MM.1S (cell line): ENCODE results near the gene ERCC6.

Source experiments
- DNase-seq: peaks from one replicate; pipeline ENCODE4 v3.0.0-alpha.2; 2015
- H2AFZ ChIP-seq: fragments of 300-600 bp; sonication (generic); 2 replicates; pipeline ENCODE4 v1.6.0; 2016; ENCODE audit warnings: antibody characterized with exemption, low read length
- H3F3A ChIP-seq: fragments of 300-600 bp; sonication (generic); 2 replicates; pipeline ENCODE4 v1.6.1; 2016; ENCODE audit warnings: mild to moderate bottlenecking, antibody characterized with exemption, low read length, moderate library complexity, mixed read lengths; ENCODE audit not compliant: insufficient read depth
- H3K27ac ChIP-seq: fragments of 300-600 bp; sonication (generic); 2 replicates; pipeline ENCODE4 v1.5.1; 2016; ENCODE audit warnings: mild to moderate bottlenecking, low read length
- H3K27me3 ChIP-seq: fragments of 300-600 bp; sonication (generic); replicated peaks from 2 replicates; pipeline ENCODE4 v1.6.0; 2016; ENCODE audit warnings: low read length; ENCODE audit not compliant: insufficient read depth
- H3K36me3 ChIP-seq: fragments of 300-600 bp; sonication (generic); replicated peaks from 2 replicates; pipeline ENCODE4 v1.6.1; 2016; ENCODE audit warnings: mild to moderate bottlenecking, low read length, mixed read lengths; ENCODE audit not compliant: insufficient read depth
- H3K4me1 ChIP-seq: fragments of 300-600 bp; sonication (generic); 2 replicates; pipeline ENCODE4 v1.6.1; 2016; ENCODE audit warnings: low read length, mixed read lengths
- H3K4me2 ChIP-seq: fragments of 300-600 bp; sonication (generic); 2 replicates; pipeline ENCODE4 v1.6.0; 2016; ENCODE audit warnings: low read depth, low read length
- H3K4me3 ChIP-seq: fragments of 300-600 bp; sonication (generic); 2 replicates; pipeline ENCODE4 v1.5.1; 2016; ENCODE audit warnings: low read length, mixed read lengths
- H3K79me2 ChIP-seq: fragments of 300-600 bp; sonication (generic); 2 replicates; pipeline ENCODE4 v1.6.1; 2016; ENCODE audit warnings: mixed run types, low read length, mixed read lengths
- H3K9ac ChIP-seq: fragments of 300-600 bp; sonication (generic); 2 replicates; pipeline ENCODE4 v1.6.1; 2016; ENCODE audit warnings: low read length, mixed read lengths
- H3K9me2 ChIP-seq: fragments of 300-600 bp; sonication (generic); replicated peaks from 2 replicates; pipeline ENCODE4 v1.6.1; 2016; ENCODE audit warnings: mild to moderate bottlenecking, low read length, mixed read lengths; ENCODE audit not compliant: insufficient read depth
- H3K9me3 ChIP-seq: fragments of 300-600 bp; sonication (generic); replicated peaks from 2 replicates; pipeline ENCODE4 v1.6.1; 2016; ENCODE audit warnings: mild to moderate bottlenecking, low read length, mixed read lengths; ENCODE audit not compliant: insufficient read depth
- H4K20me1 ChIP-seq: fragments of 300-600 bp; sonication (generic); 2 replicates; pipeline ENCODE4 v1.6.1; 2016; ENCODE audit warnings: mild to moderate bottlenecking, low read length, moderate library complexity, mixed read lengths; ENCODE audit not compliant: insufficient read depth
- EZH2 ChIP-seq: fragments of 300-600 bp; sonication (generic); optimal IDR thresholded peaks from 2 replicates; pipeline ENCODE3; 2017; ENCODE audit warnings: low read depth, mild to moderate bottlenecking, antibody characterized with exemption, low read length, mixed read lengths
- EZH2phosphoT487 ChIP-seq: fragments of 300-600 bp; sonication (generic); IDR thresholded peaks from 2 replicates; pipeline ENCODE4 v1.6.1; 2018; ENCODE audit warnings: antibody characterized with exemption, low read length
- TF ChIP-seq, protein P1 (sequence below): fragments of 300-600 bp; sonication (generic); IDR thresholded peaks from 2 replicates; pipeline ENCODE4 v1.5.1; 2016; ENCODE audit warnings: antibody characterized with exemption, low read length, mixed read lengths

The ERCC6 gene

DNA sequence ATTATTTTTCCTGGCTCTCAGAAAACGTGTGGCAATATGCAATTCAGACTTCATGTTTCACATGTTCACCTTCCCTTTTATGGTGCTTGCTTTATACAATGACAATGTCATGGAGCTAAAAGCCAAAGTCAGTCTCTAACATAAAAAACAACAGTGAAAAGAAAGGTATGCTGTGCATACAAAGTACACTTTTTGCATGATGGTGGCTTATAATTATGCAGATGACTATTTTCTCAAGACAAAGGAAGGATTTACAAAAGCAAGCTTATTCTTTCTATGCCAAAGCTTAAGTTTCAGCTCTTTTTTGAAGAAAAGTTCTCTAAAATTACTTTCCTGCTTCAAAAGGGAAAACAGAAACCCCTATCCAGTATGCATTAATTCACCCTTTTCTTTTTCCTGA lies 15.6 kb downstream of the ERCC6 start:
- Histone ChIP-seq H3K4me3 (no peak overlapping the region), H3K79me2 (no peaks in the 10 kb centered on the region), H3F3A (no peaks in the 10 kb centered on the region), H3K9me3 (no peaks in the 10 kb centered on the region), H3K9ac (no peak overlapping the region), H4K20me1 (no peaks in the 10 kb centered on the region), H3K4me1 (no peaks in the 10 kb centered on the region), H2AFZ (no peak overlapping the region), H3K4me2 (no peak overlapping the region), H3K9me2 (no peaks in the 10 kb centered on the region), H3K27ac (no peak overlapping the region), H3K36me3 (no peaks in the 10 kb centered on the region), H3K27me3 (no peaks in the 10 kb centered on the region)
- no peak for DNase-seq
- TF ChIP-seq, protein P1, sequence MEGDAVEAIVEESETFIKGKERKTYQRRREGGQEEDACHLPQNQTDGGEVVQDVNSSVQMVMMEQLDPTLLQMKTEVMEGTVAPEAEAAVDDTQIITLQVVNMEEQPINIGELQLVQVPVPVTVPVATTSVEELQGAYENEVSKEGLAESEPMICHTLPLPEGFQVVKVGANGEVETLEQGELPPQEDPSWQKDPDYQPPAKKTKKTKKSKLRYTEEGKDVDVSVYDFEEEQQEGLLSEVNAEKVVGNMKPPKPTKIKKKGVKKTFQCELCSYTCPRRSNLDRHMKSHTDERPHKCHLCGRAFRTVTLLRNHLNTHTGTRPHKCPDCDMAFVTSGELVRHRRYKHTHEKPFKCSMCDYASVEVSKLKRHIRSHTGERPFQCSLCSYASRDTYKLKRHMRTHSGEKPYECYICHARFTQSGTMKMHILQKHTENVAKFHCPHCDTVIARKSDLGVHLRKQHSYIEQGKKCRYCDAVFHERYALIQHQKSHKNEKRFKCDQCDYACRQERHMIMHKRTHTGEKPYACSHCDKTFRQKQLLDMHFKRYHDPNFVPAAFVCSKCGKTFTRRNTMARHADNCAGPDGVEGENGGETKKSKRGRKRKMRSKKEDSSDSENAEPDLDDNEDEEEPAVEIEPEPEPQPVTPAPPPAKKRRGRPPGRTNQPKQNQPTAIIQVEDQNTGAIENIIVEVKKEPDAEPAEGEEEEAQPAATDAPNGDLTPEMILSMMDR = no peak
- no peak for TF ChIP-seq EZH2
- no peak for TF ChIP-seq EZH2phosphoT487

DNA sequence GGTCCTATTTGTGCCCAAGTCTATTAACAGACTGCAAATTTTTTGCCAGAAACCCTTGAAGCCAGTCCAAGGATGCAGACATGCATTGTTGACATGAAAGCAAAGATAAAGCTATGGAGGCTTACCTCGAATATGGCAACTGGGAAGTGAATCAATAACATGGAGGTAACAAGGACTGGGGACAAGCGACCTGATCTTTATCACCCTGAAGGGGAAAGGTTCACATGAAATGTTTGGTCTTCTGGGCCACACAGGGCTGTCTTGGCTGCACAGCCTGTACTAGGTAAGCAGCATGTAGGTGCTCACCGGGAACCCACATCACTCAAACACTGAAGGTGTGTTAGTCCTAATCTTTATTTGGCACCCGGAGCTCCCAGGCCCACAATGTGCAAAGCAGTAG lies 17.9 kb downstream of the ERCC6 start:
- Histone ChIP-seq H3K79me2 (no peaks in the 10 kb centered on the region), H3F3A (no peaks in the 10 kb centered on the region), H3K9me3 (no peaks in the 10 kb centered on the region), H3K36me3 (no peaks in the 10 kb centered on the region), H3K27me3 (no peaks in the 10 kb centered on the region), H3K4me2 (no peak overlapping the region), H4K20me1 (no peaks in the 10 kb centered on the region), H3K27ac (no peak overlapping the region), H3K9me2 (no peaks in the 10 kb centered on the region), H2AFZ (no peak overlapping the region), H3K9ac (no peak overlapping the region), H3K4me3 (no peak overlapping the region), H3K4me1 (no peaks in the 10 kb centered on the region)
- TF ChIP-seq EZH2 (no peak), EZH2phosphoT487 (no peak)
- no peak for DNase-seq

DNA sequence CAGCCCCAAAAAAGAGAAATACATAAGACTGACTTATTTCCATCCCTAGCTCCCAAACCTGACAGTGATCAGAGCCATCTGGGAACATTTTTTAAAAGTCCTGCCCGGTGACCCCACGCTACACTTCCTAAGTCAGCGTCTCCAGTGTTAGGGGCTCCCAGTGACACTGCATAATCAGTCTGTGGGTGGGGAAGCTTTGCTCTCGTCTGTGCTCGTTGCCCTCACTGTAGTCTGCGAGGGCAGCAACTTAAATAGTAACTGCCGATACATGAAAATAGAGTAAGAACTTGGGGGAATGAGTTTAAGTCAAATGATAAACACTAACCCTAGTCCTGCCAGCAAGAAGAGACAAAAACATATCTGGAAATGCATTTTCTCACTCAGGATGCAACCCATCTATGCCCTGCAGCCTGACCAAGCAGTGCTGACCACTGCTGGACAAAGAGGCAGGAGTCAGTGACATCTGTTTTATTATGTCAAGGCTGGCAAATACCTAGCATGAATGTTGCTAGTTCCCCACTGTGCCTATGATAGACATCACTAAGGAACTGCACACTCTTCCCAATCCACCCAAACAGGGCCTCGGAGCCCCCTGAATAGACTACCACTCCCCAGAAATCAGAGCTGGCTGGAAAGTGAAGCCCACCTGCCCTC lies 18.7 kb downstream of the ERCC6 start:
- no peak overlapping the region for H3K27ac ChIP-seq
- H2AFZ ChIP-seq = no peak overlapping the region
- no peaks in the 10 kb centered on the region for H3K79me2 ChIP-seq
- no peaks in the 10 kb centered on the region for H3K9me3 ChIP-seq
- TF ChIP-seq EZH2 (no peak), EZH2phosphoT487 (no peak)
- TF ChIP-seq, protein P1 = no peak
- H3K27me3 ChIP-seq = no peaks in the 10 kb centered on the region
- H3K4me2 ChIP-seq = no peak overlapping the region
- DNase-seq = no peak
- no peaks in the 10 kb centered on the region for H4K20me1 ChIP-seq
- no peak overlapping the region for H3K4me3 ChIP-seq
- H3F3A ChIP-seq = no peaks in the 10 kb centered on the region
- no peaks in the 10 kb centered on the region for H3K4me1 ChIP-seq
- H3K36me3 ChIP-seq = no peaks in the 10 kb centered on the region
- no peaks in the 10 kb centered on the region for H3K9me2 ChIP-seq
- no peak overlapping the region for H3K9ac ChIP-seq

DNA sequence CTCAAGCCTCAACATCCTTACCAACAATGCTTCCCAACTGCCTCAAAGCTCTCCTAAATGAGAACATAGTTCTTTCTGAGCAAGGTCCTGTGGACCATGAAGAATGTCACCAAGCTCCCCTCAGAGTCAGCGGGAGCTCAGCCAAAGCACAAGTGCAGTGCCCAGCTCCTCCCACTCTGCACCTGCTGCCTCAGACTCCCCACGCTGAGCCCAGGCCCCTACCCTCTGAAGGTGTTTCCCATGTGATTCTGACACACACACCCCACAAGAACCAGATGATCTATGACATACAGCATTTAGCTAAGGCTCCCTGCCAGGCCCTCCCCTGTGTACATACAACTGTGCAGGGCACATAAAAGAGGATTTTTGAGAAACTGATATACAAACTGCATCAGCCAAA lies 19.2 kb downstream of the ERCC6 start:
- H3K27ac ChIP-seq = no peak overlapping the region
- no peak overlapping the region for H3K9ac ChIP-seq
- H3K4me1 ChIP-seq = no peaks in the 10 kb centered on the region
- TF ChIP-seq EZH2 (no peak), EZH2phosphoT487 (no peak)
- TF ChIP-seq, protein P1 = no peak
- no peaks in the 10 kb centered on the region for H3K36me3 ChIP-seq
- no peaks in the 10 kb centered on the region for H3K9me3 ChIP-seq
- no peaks in the 10 kb centered on the region for H3K27me3 ChIP-seq
- H4K20me1 ChIP-seq = no peaks in the 10 kb centered on the region
- no peaks in the 10 kb centered on the region for H3K9me2 ChIP-seq
- no peak overlapping the region for H3K4me2 ChIP-seq
- no peak overlapping the region for H3K4me3 ChIP-seq
- no peak for DNase-seq
- no peaks in the 10 kb centered on the region for H3F3A ChIP-seq
- H2AFZ ChIP-seq = no peak overlapping the region
- H3K79me2 ChIP-seq = no peaks in the 10 kb centered on the region
